Osteocyte (in vitro differentiated cells): ENCODE measurements around the gene GLUL. TPM values are rescaled to one million over a fixed set of nuclear protein-coding genes. Genes with fewer than 3 reads are reported as not detected.

Experiments
- DNase-seq: peaks from one replicate; pipeline ENCODE4 v3.0.0; 2021; ENCODE audit warnings: mixed read lengths; ENCODE audit not compliant: unreplicated experiment; ENCODE audit errors: extremely low spot score
- H3K27ac Mint-ChIP-seq: one replicate; pipeline ENCODE4 v1.8.0; 2021; ENCODE audit warnings: mild to moderate bottlenecking, mixed read lengths; ENCODE audit not compliant: unreplicated experiment
- H3K27me3 Mint-ChIP-seq: one replicate; pipeline ENCODE4 v1.8.0; 2021; ENCODE audit warnings: mixed read lengths; ENCODE audit not compliant: unreplicated experiment
- H3K36me3 Mint-ChIP-seq: one replicate; pipeline ENCODE4 v1.8.0; 2021; ENCODE audit warnings: mixed read lengths; ENCODE audit not compliant: unreplicated experiment
- H3K4me1 Mint-ChIP-seq: one replicate; pipeline ENCODE4 v1.8.0; 2021; ENCODE audit warnings: mixed read lengths; ENCODE audit not compliant: unreplicated experiment
- H3K4me3 Mint-ChIP-seq: one replicate; pipeline ENCODE4 v1.8.0; 2021; ENCODE audit warnings: mild to moderate bottlenecking, moderate library complexity, mixed read lengths; ENCODE audit not compliant: unreplicated experiment
- H3K9me3 Mint-ChIP-seq: one replicate; pipeline ENCODE4 v1.8.0; 2021; ENCODE audit warnings: mixed read lengths; ENCODE audit not compliant: unreplicated experiment
- total RNA-seq: library from RNA; stranded (reverse); gene quantifications from 2 replicates; pipeline ENCODE4 v1.2.1, GENCODE V29; 2021
- TF ChIP-seq, protein P1 (sequence below): fragments of 200-600 bp; sonication (generic); IDR thresholded peaks from 2 replicates; pipeline ENCODE4 v1.5.0; 2021; ENCODE audit warnings: antibody characterized with exemption, mild to moderate bottlenecking, moderate library complexity

Gene GLUL
- total RNA-seq, 1 donor from 2014 or later, result 253 TPM

DNA sequence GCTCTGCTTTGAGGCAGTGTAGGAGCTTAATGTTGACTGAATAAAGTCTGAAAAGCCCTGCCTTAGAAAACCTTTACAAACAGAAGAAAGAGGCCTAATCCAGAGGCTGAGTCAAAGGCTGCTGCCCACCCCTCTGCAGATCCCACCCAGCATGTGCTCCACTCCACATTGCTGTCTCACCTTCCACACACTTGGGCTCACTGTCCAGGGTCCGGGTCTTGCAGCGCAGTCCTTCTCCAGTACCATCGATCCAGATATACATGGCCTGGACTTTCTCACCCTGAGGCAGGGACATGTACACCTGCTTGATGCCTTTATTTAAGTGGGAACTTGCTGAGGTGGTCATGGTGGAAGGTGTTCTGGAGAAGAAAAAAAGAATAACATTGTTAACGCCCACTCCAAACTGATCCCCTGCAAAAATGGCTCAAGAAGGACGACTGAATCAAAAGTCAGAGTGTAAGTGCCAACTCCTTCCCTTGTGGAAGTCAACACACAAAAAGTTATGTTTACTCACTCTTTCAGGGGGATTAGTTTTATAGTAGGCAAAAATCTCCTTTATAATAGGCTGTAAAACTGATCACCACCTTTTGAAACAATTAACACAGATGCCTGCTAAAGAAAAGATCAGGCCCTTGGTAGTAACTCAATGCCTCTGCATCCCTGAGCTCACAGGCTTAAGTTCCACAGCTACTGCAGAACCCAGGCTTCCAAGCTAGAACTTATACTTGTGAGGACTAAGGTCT, 3.0 kb downstream of the GLUL start:
- peaks cover 58% of the 10 kb centered on the region for H3K36me3 Mint-ChIP-seq
- H3K27me3 Mint-ChIP-seq, result no peaks in the 10 kb centered on the region
- no peaks in the 10 kb centered on the region for H3K9me3 Mint-ChIP-seq
- H3K4me3 Mint-ChIP-seq, result peak overlapping the region; percentile 96
- no peak overlapping the region for H3K27ac Mint-ChIP-seq
- H3K4me1 Mint-ChIP-seq, result peaks cover 26% of the 10 kb centered on the region
- TF ChIP-seq, protein P1, sequence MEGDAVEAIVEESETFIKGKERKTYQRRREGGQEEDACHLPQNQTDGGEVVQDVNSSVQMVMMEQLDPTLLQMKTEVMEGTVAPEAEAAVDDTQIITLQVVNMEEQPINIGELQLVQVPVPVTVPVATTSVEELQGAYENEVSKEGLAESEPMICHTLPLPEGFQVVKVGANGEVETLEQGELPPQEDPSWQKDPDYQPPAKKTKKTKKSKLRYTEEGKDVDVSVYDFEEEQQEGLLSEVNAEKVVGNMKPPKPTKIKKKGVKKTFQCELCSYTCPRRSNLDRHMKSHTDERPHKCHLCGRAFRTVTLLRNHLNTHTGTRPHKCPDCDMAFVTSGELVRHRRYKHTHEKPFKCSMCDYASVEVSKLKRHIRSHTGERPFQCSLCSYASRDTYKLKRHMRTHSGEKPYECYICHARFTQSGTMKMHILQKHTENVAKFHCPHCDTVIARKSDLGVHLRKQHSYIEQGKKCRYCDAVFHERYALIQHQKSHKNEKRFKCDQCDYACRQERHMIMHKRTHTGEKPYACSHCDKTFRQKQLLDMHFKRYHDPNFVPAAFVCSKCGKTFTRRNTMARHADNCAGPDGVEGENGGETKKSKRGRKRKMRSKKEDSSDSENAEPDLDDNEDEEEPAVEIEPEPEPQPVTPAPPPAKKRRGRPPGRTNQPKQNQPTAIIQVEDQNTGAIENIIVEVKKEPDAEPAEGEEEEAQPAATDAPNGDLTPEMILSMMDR, result no peak
- no peak for DNase-seq

DNA sequence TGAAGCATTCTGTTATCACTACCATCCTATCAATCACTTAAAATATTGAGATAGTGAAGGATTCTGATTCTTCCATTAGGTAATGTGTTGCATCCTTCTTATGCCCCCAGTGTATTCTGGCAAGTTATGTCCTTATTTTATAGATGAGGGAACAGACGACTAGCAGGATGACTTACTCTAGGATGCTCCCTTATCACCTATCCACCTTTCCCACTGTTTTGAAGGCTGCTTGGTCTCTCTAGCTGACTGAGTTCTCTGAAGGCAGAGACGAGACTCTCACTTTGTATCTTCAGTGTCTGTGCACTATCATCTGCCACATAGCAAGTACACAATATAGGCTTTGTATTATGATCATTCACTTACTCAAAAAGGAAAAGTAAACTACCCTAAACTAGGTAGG, 4.0 kb downstream of the GLUL start:
- H3K4me3 Mint-ChIP-seq, result no peak overlapping the region

DNA sequence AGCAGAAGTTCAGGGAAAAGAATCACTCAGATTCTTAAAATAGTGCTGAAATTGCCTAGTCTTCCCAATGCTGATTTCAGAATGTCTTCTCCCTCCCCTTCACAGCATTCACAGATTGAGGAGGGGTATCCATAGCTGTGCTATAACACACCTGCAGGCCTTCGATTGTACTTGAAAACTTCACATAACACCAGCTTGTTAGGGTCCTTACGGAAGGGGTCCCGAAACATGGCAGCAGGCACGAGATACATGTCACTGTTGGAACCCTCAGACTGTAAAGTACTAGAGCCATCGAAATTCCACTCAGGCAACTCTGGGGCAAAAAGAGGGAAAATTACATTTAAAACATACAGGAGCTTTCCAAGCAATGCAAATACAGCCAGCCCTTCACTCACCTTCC, 4.6 kb downstream of the GLUL start:
- peaks cover 71% of the 10 kb centered on the region for H3K36me3 Mint-ChIP-seq
- H3K4me3 Mint-ChIP-seq, result no peak overlapping the region
- H3K9me3 Mint-ChIP-seq, result no peaks in the 10 kb centered on the region
- H3K27ac Mint-ChIP-seq, result no peak overlapping the region
- DNase-seq, result no peak
- H3K27me3 Mint-ChIP-seq, result no peaks in the 10 kb centered on the region
- peaks cover 20% of the 10 kb centered on the region for H3K4me1 Mint-ChIP-seq
- TF ChIP-seq, protein P1, result no peak

More for the DNA sequence above, 4.0 kb downstream of the GLUL start:
- Mint-ChIP-seq H3K27me3 (no peaks in the 10 kb centered on the region), H3K27ac (no peak overlapping the region), H3K4me1 (peaks cover 23% of the 10 kb centered on the region), H3K36me3 (peaks cover 66% of the 10 kb centered on the region), H3K9me3 (no peaks in the 10 kb centered on the region)
- TF ChIP-seq, protein P1, result no peak
- DNase-seq, result no peak

DNA sequence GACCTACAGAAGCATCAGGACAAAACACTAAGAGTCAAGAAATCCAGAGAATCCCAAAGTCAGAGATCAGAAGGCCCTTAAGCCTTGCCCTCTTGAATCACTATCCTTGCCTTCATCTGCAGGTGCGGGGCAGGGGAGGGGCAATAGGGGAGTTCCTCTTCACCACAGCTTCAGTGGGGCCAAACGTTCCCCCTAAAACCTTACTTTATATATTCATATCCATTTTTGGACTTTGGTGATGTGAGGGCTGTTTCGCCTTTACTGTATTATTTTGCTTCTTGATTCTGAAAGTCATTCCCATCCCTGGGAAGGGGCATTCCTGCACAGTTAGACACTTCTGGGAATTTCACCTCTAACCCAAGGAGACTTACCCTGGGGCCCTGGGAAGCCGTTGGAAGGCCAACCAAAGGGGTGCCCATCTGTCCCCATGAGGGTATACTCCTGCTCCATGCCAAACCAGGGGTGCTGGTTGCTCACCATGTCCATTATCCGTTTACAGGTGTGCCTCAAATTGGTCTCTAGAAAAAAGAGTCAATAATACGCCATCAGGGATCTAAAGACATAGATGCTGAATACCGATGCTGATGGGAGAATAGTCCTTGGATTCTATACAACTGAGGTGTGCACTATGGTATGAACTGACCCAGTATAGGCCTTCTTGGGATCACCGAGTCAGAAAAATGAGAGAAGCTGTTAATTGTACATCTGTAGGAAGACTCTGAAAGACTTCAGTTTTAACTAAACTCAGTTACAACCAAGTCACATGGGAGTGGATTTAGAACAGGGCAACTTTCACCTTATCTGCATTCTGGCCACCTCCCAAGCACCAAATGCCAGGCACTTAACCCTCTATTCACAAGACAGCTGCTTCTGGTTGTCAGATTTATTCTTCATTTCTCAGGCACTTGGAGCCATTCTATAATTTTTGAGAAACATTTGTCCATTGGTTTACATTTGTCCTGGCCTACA, 5.4 kb downstream of the GLUL start:
- Mint-ChIP-seq H3K36me3 (peaks cover 77% of the 10 kb centered on the region), H3K27me3 (no peaks in the 10 kb centered on the region), H3K9me3 (no peaks in the 10 kb centered on the region), H3K4me1 (peaks cover 20% of the 10 kb centered on the region), H3K4me3 (no peak overlapping the region), H3K27ac (no peak overlapping the region)
- no peak for DNase-seq
- TF ChIP-seq, protein P1, result no peak
